Peyer's patch (tissue), 4 donors: Measurements from ENCODE around the gene PBX1.

Experiments used
- POLR2A ChIP-seq, 2 donors: fragments of 450-650 bp; IDR thresholded peaks; one replicate each; pipeline ENCODE4 v1.5.1; 2017; ENCODE audit warnings: antibody characterized with exemption in 2 of 2, mild to moderate bottlenecking in 2 of 2, moderate library complexity in 2 of 2
- TF ChIP-seq, protein P1 (sequence below), 6 experiments: fragments of 450-650 bp in 4 of 6; fragments of 200-600 bp in 2 of 6; sonication (generic) in 1 of 6; IDR thresholded peaks; one replicate each; pipeline ENCODE4 v1.5.1; 2017 to 2019; ENCODE audit warnings: antibody characterized with exemption in 6 of 6, mild to moderate bottlenecking in 3 of 6, moderate library complexity in 1 of 6

DNA sequence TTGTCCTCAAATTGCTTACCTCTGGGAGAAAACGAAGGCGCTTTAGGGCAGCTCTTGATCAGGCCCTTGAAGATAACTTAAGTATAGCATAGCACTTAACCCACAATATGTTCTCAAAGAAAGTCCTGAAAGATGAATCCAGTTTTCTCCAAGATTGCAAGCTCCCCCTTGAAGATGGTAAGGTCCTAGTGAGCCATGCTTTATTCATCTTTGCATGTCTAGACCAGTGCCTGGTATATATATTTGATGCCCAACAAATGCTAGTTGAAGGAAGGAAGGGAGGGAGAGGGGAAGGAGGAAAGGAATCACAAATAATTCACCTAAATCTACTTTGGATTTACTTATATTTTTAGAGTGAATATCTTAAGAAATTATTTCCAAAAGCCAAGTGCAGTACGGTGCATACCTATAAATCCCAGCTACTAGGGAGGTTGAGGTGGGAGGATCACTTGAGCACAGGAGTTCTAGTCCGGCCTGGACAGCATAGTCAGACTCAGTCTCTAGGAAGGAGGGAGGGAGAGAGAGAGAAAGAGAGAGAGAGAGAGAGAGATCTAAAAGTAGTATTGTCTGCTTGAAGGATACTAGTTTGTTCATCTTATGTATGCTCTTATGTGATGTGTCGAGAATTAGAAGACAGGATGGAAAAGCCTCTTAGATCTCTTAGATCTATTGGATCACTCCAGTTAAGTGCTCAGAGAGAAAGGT is 25.0 kb downstream of the PBX1 start:
- TF ChIP-seq, protein P1, sequence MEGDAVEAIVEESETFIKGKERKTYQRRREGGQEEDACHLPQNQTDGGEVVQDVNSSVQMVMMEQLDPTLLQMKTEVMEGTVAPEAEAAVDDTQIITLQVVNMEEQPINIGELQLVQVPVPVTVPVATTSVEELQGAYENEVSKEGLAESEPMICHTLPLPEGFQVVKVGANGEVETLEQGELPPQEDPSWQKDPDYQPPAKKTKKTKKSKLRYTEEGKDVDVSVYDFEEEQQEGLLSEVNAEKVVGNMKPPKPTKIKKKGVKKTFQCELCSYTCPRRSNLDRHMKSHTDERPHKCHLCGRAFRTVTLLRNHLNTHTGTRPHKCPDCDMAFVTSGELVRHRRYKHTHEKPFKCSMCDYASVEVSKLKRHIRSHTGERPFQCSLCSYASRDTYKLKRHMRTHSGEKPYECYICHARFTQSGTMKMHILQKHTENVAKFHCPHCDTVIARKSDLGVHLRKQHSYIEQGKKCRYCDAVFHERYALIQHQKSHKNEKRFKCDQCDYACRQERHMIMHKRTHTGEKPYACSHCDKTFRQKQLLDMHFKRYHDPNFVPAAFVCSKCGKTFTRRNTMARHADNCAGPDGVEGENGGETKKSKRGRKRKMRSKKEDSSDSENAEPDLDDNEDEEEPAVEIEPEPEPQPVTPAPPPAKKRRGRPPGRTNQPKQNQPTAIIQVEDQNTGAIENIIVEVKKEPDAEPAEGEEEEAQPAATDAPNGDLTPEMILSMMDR (IDR thresholded peaks at IDR 0.05) = no peak
- TF ChIP-seq POLR2A (IDR thresholded peaks at IDR 0.05) = no peak
